GM19463 (cell line): ENCODE data around the gene EFHC1.
A peak's percentile ranks its signal among the peaks of the same experiment; 100 is the strongest.

Experiments
- ATAC-seq: cut with Tn5 transposase; IDR thresholded peaks from one replicate; pipeline ENCODE4 v1.9.1; 2021; ENCODE audit warnings: mild to moderate bottlenecking, moderate library complexity; ENCODE audit not compliant: unreplicated experiment

Gene EFHC1

DNA sequence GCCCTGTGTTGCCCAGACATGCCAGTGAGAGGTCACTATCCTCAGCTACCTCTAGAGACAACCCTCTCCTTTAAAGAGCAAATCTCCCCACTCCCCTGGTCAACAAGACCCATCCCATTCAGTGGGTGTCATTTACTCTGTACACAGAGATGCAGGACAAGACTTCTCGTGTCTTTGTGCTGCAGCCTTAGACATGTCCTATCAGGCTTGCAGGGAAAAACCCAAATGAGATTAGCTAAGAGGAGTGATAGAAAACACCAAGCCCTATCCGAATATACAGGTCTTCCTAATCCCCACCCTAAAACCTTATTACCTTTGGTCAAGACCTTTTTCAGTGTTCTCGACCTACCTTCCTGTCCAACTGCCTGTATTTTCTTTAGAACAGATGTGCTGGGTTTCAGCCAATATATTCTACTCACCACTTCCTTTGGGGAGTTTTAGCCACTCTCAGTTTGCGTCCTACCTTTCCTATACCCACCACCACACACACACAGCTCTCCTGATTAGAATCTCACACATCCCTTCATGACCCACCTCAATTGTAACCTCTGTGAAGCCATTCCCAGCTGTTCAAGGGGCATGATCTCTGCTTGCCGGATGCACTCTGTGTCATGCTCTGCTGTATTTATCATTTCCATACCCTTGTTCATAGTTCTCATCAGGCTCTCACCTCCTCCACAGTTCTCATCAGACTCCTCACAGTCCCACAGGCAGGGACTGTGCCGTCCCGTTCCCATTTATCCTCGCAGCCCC lies 117.0 kb downstream of the EFHC1 start:
- peak; percentile 66 for ATAC-seq

DNA sequence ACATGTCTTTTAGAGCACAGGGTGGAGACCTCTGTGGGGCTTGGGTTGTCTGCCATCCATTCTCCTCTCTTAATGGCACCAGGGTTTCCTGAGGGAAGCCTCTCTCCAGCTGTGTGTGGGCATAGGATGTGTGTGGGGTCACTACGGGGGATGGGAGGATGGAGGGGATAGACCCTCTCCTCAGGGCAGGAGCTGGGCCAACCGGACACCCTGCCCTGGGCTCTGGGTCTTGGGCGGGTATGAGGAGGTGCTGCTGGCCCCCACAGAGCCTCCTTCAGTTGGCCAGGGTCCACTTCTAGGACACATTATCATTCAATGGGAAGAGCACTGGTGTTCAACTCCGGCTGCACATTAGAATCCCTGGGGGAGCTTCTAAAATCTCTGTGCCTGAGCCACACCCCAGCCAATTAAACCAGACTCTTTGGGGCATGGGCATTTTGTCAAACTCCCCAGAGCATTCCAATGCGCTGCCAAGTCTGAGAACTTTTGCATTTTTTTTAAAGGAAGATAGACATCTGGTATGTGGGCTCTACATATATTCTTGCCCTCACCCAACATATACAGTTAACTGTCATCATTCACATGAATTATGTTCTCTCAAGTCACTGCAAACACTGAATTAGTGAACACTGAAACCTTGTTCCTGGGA lies 118.2 kb downstream of the EFHC1 start:
- no peak for ATAC-seq

DNA sequence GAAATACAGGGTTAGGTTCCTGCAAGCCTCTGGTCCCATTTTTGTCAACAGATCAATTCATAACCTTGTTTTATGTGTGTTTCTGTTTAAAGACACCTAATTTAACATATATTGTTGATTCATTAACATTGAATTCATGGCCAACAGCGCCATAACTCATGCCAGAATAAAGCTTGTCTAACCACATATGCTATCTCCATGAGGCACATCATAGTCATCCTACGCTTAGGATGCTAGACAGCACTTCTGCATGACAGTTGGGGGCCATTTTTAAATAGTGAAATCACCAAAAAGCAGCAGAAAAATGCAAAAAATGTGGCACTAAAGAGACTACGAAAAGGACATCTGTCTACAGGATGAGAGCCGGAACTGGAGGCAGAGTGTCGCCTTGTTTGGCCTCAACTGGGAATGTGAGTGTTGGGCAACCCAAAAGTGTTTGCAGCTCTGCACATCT lies 118.8 kb downstream of the EFHC1 start:
- no peak for ATAC-seq

DNA sequence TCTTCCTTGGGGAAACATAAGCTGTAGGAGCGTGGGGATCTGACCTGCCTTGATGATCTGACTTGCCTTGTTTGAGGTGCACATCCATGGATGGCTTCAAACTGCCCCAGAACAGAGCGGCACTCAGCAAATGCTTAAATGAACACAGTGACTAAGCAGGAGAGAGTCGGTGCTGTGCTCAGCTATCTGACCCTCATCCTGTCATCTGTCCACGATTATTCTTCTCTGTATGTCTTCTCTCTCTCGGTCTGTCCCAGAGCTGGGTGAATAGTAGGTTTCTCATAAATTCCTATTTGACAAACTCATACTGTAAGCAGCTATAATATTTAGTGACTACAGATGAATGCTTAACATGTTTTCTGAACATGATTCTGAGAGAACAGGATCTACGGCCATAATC lies 119.5 kb downstream of the EFHC1 start:
- ATAC-seq: no peak

DNA sequence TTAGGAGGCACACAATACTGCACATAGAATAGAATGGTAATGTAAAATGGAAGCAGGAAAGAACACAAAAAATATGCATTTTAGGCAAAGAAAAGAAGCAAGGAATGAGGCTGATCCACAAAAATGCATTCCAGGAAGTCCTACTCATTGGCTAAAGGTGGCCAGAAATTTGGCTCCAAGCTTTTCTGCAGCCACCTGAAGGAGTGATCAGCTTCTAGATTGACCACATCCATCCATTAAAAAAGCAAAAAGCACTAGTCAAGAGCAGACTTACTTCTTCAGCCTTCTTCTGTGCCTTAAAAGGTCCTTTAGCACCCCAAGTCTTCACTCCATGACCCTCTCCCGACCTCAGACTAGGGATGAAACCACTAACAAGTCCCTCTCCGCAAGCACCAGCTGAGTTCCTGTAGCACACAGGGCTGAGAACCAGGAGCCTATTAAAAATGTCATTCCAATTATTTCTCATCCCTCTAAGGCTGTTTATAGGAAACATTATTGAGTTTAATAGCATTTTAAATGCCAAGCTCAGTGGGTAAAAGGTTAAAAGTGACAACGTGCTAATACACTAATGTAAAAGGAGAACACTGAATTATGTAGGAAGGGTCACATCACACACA lies 120.3 kb downstream of the EFHC1 start:
- ATAC-seq: no peak

DNA sequence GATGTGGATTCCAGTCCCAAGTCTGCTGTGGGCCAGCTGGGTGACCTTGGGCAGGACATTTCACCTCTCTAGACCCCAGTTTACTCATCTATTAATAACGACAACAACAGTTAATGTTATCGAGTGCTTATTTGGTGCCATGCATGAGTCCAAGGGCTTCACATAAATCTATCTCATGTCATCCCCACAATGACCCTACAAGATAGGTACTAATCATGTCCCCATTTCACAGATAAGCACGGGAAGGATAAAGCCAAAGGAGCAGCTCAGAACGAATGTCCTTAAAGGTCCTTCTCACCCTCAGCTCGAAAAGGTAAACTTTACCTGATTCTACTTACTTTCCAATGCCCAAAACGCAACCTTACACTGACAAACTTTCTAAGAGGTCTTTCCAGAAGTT lies 121.0 kb downstream of the EFHC1 start:
- ATAC-seq: no peak

DNA sequence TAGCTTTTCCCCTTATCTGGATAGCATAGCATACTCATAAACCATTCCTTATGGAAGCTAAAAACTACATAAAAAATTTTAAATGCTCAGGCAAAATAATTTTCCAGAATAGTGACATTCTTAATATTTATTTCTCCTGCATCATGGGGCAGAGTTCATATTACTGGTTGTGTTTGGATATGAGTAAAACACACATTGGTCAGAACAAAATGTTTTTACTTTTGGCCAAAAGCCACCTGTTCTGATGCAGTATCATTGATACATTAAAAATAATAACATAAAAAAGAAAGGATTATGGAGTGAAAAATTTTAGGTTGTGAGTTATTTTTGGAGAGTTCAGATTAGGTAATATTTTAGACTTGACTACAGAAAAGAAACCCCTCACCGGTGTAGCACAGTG lies 123.1 kb downstream of the EFHC1 start:
- no peak for ATAC-seq

DNA sequence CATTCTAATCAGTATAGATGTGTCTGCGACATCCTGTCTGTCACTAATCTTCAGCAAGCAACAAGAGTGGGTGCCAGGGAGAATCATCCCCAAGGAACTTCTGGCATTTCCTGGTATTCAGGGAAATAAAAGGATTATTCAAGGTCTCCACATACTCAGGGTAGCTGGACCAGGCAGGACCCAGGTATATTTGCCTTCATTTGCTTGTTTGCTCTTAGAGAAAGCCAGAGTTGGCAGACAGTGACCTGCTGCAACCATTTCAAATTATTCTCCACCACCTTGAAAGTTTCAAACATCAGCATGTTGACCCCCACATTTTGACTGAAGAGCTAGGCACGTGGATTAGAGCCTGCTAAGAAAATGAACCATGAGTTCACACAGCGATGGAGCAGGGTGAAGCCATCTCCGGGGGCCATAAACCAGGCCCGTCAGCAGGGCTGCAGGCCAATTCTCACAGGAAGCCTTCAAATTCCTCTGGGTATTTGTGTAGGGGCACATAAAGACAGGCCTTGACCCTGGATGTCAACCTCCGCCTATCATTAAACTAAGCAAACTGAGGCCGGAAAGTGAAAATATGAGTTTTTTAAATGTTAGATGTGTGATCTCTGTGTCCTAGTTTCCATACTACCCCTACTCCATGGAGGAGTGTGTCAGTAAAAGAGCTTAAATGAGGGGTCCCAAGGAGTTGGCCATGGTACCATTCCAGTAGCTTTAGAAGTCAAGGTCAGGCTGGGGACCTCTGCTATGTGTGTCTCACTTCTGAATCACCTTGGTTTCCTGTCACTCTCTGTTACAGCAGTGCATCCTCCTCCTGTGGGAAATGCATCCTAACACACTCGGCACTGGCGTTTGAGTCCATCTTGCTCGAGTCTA lies 123.8 kb downstream of the EFHC1 start:
- no peak for ATAC-seq

DNA sequence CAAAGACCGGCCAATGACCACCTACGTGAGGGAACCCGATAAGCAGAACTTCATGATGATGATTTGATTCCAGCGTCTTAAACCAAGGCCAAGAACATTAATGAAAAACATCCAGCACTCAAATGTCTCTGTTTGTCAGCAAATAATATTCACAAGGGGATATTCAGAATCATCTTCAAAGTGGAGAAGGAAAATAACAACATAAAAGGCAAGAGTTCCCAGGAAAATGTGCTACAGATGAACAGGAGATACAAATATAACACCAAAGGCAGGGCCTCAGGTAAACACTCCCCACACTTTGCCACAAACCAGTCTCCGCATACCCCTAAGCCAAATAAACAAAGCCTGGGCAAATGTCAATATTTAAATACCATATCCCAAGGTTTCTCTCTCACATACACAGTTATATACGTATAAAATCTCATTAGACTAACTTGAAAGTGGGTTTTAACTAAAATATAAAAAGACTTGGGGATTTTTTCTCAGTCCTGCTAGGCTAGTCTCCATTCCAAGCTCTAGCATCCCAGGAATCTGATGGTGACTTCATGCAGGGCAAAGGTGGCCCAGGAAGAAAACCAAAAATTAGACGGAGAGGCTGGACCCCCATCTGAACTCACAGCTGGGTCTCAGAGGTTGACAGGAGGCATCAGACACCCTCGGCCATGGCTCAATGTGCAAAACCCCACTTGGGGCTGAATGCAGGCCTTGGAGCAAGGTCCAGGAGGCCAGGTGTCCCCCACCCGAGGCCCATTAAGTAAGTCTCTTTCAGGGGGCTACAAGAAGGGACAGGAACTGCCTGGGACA lies 124.7 kb downstream of the EFHC1 start:
- no peak for ATAC-seq

DNA sequence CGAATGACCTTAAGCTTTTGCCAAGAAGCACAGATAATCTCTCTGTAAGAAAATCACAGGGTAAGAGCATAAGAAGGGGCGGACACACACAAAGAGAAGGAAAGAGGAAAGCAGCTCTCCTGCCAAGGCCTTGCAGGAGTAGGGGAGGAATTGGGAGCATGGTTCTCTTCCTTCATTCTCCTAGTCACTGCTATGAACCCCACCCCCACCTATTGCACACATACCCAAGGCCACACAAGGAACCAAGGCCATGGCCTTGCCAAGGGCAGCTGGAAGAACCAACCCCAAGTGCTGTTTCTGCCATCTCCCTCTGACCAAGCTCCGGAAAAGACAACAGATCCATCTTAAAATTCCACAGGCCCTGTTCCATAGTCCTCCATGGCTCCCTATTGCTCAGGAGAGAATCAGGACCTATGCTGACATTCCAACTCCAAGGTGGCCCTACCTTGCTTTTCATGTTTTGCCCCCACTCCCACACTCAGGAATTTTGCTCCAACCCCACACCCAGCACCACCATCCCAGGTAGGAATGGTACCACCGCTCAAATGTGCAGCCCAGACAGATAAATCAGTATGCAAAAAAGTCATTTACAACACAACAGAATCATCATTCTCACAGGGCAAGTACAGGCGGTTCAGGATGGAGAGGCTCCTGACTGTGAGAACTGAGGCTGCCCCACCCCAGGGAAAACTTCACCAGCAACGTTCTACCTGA lies 125.4 kb downstream of the EFHC1 start:
- ATAC-seq: peak; percentile 20

DNA sequence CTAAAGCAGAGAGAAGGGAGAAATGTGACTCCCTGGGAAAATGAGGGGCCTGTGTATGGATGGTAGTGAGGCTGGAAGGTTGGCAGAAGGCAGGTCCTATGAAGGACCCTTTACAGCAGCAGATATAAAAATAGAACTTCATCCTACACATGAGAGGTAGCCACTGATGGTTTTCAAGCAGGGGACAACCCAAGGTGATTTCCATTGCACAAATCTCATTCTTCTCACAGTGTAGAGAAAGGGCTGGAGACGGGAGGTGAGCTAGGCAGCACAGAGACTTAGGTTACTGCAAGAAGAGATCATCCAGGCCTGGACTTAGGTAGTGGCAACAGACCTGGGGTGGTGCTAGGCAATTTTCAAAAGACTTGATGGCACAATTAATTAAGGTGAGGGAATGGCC lies 126.0 kb downstream of the EFHC1 start:
- peak; percentile 66 for ATAC-seq

DNA sequence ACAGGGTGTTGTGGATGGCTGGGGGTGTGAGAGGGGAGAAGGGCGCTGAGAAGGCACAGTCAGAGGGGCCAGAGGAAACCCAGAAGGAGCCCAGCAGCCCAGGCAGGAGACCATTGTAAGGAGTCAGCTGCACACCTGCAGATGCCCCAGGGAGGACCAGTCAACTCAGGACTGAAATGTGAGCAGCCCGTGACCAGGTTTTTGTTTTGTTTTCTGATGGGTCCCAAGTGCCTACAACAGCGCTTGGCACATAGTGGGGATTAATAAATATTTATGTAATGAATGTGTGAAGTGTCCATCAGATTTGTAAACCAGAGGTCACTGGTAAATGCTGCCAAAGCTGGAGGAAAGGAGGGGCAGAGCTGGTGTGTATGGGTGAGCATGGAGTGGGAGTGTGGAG lies 126.5 kb downstream of the EFHC1 start:
- ATAC-seq: peak; percentile 81

DNA sequence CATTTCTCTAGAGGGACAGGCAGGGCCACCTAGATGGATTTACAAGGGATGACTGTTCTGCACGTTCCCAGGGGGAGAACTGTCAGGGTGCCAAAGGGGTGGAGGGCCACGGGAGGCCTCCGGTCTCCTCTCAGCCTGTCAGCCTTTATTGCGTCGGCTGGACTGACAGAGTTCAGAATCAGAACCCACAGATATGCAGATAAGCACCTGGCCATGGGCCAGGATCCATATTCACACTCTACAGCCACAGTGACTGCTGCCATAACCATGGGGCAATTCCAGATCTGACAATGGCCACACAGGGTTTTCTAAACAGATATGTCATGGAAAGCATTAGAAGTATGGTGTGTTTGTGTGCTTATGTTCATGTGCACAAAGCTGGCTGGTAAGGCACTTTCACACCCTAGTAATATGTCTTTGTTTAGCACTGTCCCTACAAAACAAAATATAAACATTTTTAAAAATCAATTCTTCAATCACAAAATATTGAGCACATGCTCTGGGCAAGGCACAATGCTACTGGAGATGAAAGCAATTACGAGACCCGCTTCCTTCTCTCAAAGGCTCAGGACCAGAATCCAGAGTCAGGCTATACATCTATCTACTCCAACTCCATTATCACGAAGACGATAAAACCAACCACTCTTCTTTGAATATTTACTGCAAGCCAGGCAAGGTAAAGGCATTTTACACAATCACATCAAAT lies 127.7 kb downstream of the EFHC1 start:
- ATAC-seq: no peak

DNA sequence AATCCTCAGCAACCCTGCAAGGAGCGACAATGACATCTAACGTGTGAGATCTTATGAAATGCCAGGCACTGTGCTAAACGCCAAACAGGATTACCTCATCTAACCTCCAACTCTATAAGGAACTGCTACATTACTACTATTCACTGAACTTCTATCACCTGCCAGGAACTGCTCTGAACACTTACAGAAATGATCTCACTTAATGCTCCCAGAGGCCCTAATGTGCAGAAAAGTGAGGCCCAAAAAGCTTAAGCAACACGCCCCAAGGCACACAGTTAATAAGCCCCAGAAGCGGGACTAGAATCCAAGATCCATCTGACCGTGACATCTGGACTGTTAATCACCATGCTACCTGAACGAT lies 128.2 kb downstream of the EFHC1 start:
- ATAC-seq: no peak

DNA sequence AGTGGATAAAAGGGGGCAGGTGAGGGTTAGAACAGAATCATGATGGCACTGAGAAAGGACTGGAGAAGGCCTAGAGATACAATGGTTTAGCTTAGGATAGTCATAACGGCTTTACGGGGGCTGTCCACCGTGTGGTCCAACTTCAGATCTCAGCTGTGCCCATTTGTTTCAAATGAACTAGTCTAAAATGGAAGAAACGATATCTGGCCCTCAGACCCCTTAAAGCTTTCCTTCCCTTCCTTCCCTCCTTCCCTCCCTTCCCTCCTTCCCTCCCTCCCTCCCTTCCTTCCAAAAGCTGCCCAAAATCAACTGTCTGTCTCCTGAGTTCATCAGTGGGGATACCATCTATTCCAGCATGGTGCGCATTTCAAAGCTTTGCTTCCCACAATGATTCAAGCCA lies 128.9 kb downstream of the EFHC1 start:
- no peak for ATAC-seq

DNA sequence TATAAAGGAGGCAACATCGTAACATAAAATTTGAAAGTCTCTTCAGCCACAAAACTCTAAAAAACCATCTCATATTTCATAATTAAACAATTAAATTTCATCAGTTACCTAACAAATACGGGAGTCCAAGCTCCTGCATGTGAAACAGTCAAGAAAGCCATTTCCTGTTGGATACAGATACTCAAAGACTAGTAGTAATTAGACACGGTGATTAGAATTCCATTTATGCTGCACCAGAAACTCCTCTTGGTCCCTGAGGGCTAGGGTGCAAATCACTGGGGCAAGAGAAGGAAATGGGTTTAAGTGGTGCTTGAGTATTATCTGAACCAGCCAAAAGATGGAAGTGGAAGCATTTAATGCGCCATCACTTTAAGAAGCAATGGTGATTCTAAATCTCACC lies 129.3 kb downstream of the EFHC1 start:
- ATAC-seq: no peak

DNA sequence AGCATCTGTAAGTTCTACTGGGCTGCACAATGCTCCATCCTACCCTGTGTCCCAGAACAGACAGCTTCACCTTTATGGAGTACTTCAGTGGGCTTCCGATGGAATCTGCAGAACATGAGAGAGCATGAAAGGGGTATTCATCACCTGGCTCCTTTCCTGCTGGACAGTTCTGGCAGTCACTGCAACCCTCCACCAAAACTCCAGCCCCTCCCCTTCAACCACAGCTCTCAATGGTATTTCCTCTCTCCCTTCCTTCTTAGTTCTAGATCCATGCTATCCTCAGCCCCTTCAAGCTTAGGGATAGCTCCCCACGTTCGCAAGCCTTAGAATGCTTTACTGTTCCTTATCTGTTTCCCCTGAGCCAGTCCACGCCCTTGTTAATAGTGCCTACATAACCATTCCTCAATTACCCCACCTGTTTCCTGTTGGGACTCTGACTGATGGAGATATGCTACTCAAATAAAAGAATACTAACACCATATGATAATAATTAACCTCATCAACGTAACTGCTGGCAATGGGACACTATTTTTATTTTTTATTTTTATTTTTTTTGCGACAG lies 130.0 kb downstream of the EFHC1 start:
- ATAC-seq: no peak

DNA sequence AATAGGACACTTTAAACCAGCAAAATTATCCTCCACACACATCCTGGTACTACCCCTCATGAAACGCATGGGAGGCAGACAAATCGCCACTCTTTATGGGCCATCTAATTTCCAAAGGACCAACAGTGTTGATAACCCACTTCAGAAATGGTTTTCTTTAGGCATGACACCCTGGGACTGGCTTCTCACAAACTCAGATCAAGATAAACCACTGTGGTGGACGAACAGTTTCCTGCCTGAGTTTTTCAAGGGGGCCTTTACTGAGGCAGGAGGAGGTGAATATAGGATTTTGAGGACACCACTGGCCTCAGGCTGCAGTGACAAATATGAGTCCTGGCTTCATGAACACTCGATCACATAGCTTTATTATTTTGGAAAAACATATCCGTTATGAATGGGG lies 130.7 kb downstream of the EFHC1 start:
- no peak for ATAC-seq
